Body of pancreas (tissue), 4 donors: Measurements from ENCODE around the gene RAPGEF1. TPM values are rescaled to one million over a fixed set of nuclear protein-coding genes. Genes with fewer than 3 reads are reported as not detected.

Experiments
- ATAC-seq: fragments of 150-250 bp; one replicate; pipeline ENCODE4 v1.9.1; 2016
- DNase-seq, 4 donors: peaks; one replicate each; pipeline ENCODE4 v3.0.0-alpha.2; 2019
- H3K27ac ChIP-seq, 4 donors: fragments of 200-600 bp; sonication (generic); 1 replicate in 3 of 4; 2 replicates in 1 of 4; pipeline versions ENCODE4 v1.5.1 to v1.6.1; 2016 to 2019; ENCODE audit warnings: mild to moderate bottlenecking in 1 of 4, mixed read lengths in 1 of 4, moderate library complexity in 1 of 4
- H3K27me3 ChIP-seq, 2 donors: fragments of 200-600 bp; sonication (generic); one replicate each; pipeline ENCODE4 v1.6.0; 2016; ENCODE audit warnings: mild to moderate bottlenecking in 1 of 2
- H3K36me3 ChIP-seq, 2 donors: fragments of 200-600 bp; sonication (generic); replicated peaks in 1 of 2; 2 replicates each; pipeline ENCODE4 v1.5.1; 2016; ENCODE audit warnings: low read depth in 2 of 2; ENCODE audit not compliant: insufficient read depth in 1 of 2
- H3K4me1 ChIP-seq: fragments of 200-600 bp; sonication (generic); one replicate; pipeline ENCODE4 v1.6.0; 2016
- H3K4me3 ChIP-seq, 2 donors: fragments of 200-600 bp; sonication (generic); 1 replicate in 1 of 2; 2 replicates in 1 of 2; pipeline ENCODE4 v1.5.1; 2016 to 2019
- H3K9me3 ChIP-seq, 3 donors: fragments of 200-600 bp; sonication (generic); 1 replicate in 2 of 3; 2 replicates in 1 of 3; pipeline ENCODE4 v1.5.1; 2016
- POLR2A ChIP-seq, 3 donors: fragments of 450-650 bp; IDR thresholded peaks; one replicate each; pipeline ENCODE4 v1.6.1; 2016; ENCODE audit warnings: antibody characterized with exemption in 3 of 3, mild to moderate bottlenecking in 2 of 3
- WGBS, 2 donors: methylation state at CpG; one replicate each; pipeline ENCODE4 v1.1.5; 2017; 5-methylcytosine and 5-hydroxymethylcytosine counted together
- intact Hi-C: fragments of 100-400 bp; cut with DNase I; formaldehyde crosslinking; loops from one replicate; pipeline ENCODE4 v1.15.1; 2023
- total RNA-seq, 2 donors: library from RNA; depleted of rRNA; stranded (reverse); fragments of >200 nt; gene quantifications; one replicate each; pipeline ENCODE4 v1.1.0, GENCODE V29; 2016
- TF ChIP-seq, protein P1 (sequence below), 7 experiments: fragments of 450-650 bp in 4 of 7; fragments of 200-600 bp in 3 of 7; sonication (generic) in 3 of 7; IDR thresholded peaks; one replicate each; pipeline ENCODE4 v1.5.1; 2016 to 2019; ENCODE audit warnings: antibody characterized with exemption in 7 of 7

RAPGEF1 gene
- total RNA-seq, 2 donors from 2014 or later = 30.1 to 70.5 TPM

DNA sequence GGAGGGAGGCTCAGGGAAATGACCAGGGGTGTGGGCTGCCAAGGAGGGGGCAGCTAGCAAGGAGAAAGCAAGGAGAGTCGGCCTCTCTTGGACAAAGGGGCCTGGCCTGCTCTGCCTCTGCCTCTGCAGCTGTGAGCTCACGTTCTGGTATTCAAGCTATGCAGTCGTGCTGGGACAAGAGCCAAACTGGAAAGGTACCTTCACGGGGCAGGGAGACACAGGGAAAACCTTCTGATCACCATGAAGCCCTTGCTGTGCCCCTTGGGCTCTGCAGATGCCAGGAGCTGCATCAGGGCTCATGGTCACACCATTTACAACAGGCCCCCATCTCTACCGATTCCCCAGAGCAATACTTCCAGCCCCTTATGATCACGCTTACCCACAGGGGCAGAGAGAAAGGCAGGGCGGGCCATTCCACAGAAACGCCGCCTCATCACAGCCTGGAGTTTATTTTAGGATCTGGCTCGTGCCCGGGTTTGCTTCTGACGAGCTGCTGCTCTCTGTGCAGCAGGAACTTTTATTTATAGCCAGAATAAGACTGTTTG, 131.3 kb downstream of the RAPGEF1 start:
- Histone ChIP-seq H3K9me3 (no peaks in the 10 kb centered on the region), H3K4me1 (peaks cover 43% of the 10 kb centered on the region), H3K36me3 (peaks cover 0 to 9% of the 10 kb centered on the region in 2 donors), H3K4me3 (no peak overlapping the region), H3K27ac (peak overlapping the region; percentile 48 to 82 (median 68)), H3K27me3 (no peaks in the 10 kb centered on the region)
- peak; percentile 81 for ATAC-seq
- DNase-seq = peak; percentile 69 to 87 (median 78)
- intact Hi-C loops = no loop called here
- 69 to 77% methylated on average over 7 to 12 of the region's 12 CpGs for WGBS, 2 donors
- peak in 1 of 3 donors; percentile 44 for TF ChIP-seq POLR2A (IDR thresholded peaks at IDR 0.05)
- TF ChIP-seq, protein P1, sequence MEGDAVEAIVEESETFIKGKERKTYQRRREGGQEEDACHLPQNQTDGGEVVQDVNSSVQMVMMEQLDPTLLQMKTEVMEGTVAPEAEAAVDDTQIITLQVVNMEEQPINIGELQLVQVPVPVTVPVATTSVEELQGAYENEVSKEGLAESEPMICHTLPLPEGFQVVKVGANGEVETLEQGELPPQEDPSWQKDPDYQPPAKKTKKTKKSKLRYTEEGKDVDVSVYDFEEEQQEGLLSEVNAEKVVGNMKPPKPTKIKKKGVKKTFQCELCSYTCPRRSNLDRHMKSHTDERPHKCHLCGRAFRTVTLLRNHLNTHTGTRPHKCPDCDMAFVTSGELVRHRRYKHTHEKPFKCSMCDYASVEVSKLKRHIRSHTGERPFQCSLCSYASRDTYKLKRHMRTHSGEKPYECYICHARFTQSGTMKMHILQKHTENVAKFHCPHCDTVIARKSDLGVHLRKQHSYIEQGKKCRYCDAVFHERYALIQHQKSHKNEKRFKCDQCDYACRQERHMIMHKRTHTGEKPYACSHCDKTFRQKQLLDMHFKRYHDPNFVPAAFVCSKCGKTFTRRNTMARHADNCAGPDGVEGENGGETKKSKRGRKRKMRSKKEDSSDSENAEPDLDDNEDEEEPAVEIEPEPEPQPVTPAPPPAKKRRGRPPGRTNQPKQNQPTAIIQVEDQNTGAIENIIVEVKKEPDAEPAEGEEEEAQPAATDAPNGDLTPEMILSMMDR (IDR thresholded peaks at IDR 0.05) = no peak

DNA sequence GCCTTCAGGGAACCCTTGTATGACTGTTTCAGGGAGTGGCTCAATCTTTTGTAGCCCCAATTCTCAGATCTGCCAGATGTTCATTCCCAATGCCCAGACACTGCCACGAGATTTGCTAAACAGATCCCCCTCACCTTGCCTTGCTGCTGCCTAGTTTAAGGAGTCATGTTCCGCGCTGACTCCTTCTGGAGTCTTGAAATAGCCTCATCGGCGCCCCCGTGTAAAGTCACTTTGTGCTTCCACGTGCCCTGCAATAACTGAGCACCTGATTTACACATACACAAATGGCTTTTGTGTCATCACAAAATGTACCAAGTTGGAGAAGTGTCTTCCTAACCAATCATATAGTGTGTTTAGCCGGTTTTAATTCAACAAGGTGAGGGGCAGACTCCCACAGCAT, 132.3 kb downstream of the RAPGEF1 start:
- Histone ChIP-seq H3K27ac (peak overlapping the region in 2 of 4 donors; percentile 72 to 82), H3K4me3 (no peak overlapping the region), H3K27me3 (no peaks in the 10 kb centered on the region), H3K4me1 (peaks cover 43% of the 10 kb centered on the region), H3K9me3 (no peaks in the 10 kb centered on the region), H3K36me3 (peaks cover 0 to 4% of the 10 kb centered on the region in 2 donors)
- intact Hi-C loops = no loop called here
- TF ChIP-seq POLR2A (IDR thresholded peaks at IDR 0.05) = no peak
- TF ChIP-seq, protein P1 (IDR thresholded peaks at IDR 0.05) = no peak
- DNase-seq (no peak), ATAC-seq (no peak)
- 77 to 94% methylated on average over 8 of the region's 8 CpGs for WGBS, 2 donors

DNA sequence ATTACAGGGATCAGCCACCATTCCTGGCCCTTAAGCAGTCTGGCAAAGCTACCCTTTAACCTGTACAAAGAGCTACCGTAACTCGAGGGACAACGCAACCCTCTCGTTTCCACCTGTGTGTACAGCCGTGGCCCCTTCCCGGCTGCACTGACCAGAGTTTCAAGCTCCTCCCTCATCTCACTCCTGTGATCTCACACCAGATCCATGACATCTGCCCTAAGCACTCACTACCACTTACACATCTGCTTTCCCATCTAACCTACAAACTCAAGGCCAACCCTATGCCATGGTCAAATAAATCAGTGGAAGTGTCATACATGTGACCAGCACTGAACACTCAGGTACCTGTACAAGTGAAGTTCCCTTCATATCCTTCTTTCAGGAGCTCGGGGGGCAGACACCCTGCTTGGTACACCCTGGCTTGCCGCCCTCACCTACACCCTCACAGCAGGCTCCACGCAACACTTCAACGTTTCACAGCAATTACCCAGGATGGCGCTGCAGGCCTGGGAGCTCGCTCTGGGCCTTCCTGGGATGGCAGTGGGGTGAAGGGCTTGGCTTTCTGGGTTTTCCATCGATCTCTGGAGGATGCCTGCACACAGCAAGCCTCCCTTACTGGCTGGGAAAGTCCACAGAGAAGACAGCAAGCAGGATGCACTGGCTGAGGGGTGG, 132.8 kb downstream of the RAPGEF1 start:
- no peaks in the 10 kb centered on the region for H3K27me3 ChIP-seq
- H3K4me3 ChIP-seq = no peak overlapping the region
- TF ChIP-seq, protein P1 (IDR thresholded peaks at IDR 0.05) = no peak
- no peak for TF ChIP-seq POLR2A (IDR thresholded peaks at IDR 0.05)
- 90 to 93% methylated on average over 11 to 13 of the region's 13 CpGs for whole genome bisulfite sequencing, 2 donors
- no peaks in the 10 kb centered on the region for H3K9me3 ChIP-seq
- H3K36me3 ChIP-seq = peaks cover 0 to 4% of the 10 kb centered on the region in 2 donors
- peaks cover 43% of the 10 kb centered on the region for H3K4me1 ChIP-seq
- DNase-seq (no peak), ATAC-seq (no peak)
- peak overlapping the region in 3 of 4 donors; percentile 28 to 82 (median 30) for H3K27ac ChIP-seq
- intact Hi-C loops = no loop called here

DNA sequence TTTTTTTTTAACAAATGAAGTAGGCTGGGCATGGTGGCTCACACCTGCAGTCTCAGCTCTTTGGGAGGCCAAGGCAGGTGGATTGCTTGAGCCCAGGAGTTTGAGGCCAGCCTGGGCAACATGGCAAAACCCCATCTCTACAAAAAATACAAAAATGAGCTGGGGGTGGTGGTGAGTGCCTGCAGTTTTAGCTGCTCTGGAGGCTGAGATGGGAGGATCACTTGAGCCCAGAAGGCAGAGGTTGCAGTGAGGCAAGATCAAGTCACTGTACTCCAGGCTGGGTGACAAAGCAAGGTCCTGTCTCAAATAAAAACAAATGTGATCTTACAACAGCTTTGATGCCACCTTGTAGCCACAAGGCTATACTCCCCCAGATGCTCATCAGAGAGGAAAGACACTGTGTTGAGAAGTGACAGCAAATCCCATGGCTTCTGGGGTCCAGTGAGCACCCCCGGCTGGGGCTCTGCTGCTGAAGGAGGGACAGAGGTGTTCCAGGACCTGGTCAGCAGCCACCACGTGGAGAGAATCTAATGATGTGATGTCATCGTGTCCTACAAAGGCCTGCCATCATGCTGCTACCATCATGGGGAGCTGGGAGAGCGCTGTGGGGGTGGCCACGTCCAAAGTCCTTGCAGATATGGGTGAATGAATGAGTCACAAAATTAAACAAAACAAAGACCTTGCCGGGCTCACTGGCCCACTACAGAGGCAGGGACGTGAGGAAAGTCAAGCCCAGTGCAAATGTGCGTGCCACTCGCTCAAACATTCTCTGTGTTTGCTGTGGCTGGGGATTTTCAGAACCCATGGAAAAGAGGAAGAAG, 133.9 kb downstream of the RAPGEF1 start:
- WGBS, 2 donors = 47 to 52% methylated on average over 7 to 9 of the region's 9 CpGs
- peaks cover 0 to 9% of the 10 kb centered on the region in 2 donors for H3K36me3 ChIP-seq
- peaks cover 43% of the 10 kb centered on the region for H3K4me1 ChIP-seq
- intact Hi-C loops = no loop called here
- DNase-seq (peak; percentile 48 to 78 (median 67)), ATAC-seq (peak; percentile 45)
- peak overlapping the region; percentile 10 to 30 (median 24) for H3K27ac ChIP-seq
- TF ChIP-seq, protein P1 (IDR thresholded peaks at IDR 0.05) = no peak
- TF ChIP-seq POLR2A (IDR thresholded peaks at IDR 0.05) = peak in 1 of 3 donors; percentile 16
- no peak overlapping the region for H3K4me3 ChIP-seq
- H3K9me3 ChIP-seq = no peaks in the 10 kb centered on the region
- H3K27me3 ChIP-seq = no peaks in the 10 kb centered on the region
